IMR-90 (cell line): ENCODE measurements around the gene ATRNL1. TPM values are rescaled to one million over a fixed set of nuclear protein-coding genes. Genes with fewer than 3 reads are reported as not detected.

Experiments
- ATAC-seq: fragments of 200-7000 bp; cut with Tn5 transposase; 2 replicates; pipeline ENCODE4 v1.9.1; 2020; ENCODE audit warnings: low read depth, mild to moderate bottlenecking, moderate library complexity
- BruUV-seq: library from RNA; stranded (reverse); fragments of 400-500 nt; replicated peaks from 2 replicates; lab custom pipeline; 2021; lab: Mats Ljungman, UMichigan
- CTCF ChIA-PET: fragments of 300-600 bp; formaldehyde crosslinking; extraction: SDS; loops from one replicate; lab custom pipeline; 2021; ENCODE audit warnings: antibody characterized with exemption; lab: Yijun Ruan, JAX
- POLR2A ChIA-PET: fragments of 300-600 bp; sonication (Branson Sonifier 250); formaldehyde crosslinking; loops from one replicate; lab custom pipeline; 2022; ENCODE audit warnings: antibody characterized with exemption; ENCODE audit not compliant: unreplicated experiment; lab: Charles Lee
- DNase-seq: peaks from one replicate; pipeline ENCODE4 v3.0.0; 2013
- H2AFZ ChIP-seq: replicated peaks from 2 replicates; pipeline ENCODE3; 2013; ENCODE audit warnings: low read length, mild to moderate bottlenecking; ENCODE audit not compliant: poor library complexity
- H2AK5ac ChIP-seq: 2 replicates; pipeline ENCODE4 v1.6.1; 2013; ENCODE audit warnings: low read depth, low read length, inconsistent platforms
- H2AK9ac ChIP-seq: replicated peaks from 2 replicates; pipeline ENCODE3; 2013; ENCODE audit warnings: mild to moderate bottlenecking, low read depth, low read length, moderate library complexity; ENCODE audit not compliant: poor library complexity
- H2BK120ac ChIP-seq: 2 replicates; pipeline ENCODE4 v1.6.1; 2013; ENCODE audit warnings: low read depth, low read length, inconsistent platforms
- H2BK15ac ChIP-seq: 3 replicates; pipeline ENCODE4 v1.6.1; 2013; ENCODE audit warnings: low read depth, low read length, inconsistent platforms
- H2BK20ac ChIP-seq: 2 replicates; pipeline ENCODE4 v1.6.1; 2013; ENCODE audit warnings: low read depth, mild to moderate bottlenecking, inconsistent platforms, low read length, moderate library complexity
- H2BK5ac ChIP-seq: 2 replicates; pipeline ENCODE4 v1.6.1; 2013; ENCODE audit warnings: mild to moderate bottlenecking, low read depth, low read length, inconsistent platforms; ENCODE audit not compliant: poor library complexity, severe bottlenecking
- H3K14ac ChIP-seq: replicated peaks from 2 replicates; pipeline ENCODE4 v1.6.1; 2013; ENCODE audit warnings: low read depth, low read length, inconsistent platforms
- H3K18ac ChIP-seq: 2 replicates; pipeline ENCODE4 v1.6.1; 2013; ENCODE audit warnings: low read depth, low read length, control low read depth
- H3K23ac ChIP-seq: 2 replicates; pipeline ENCODE4 v1.6.1; 2013; ENCODE audit warnings: low read depth, low read length, inconsistent platforms
- H3K27ac ChIP-seq: 2 replicates; pipeline ENCODE4 v1.5.1; 2013; ENCODE audit warnings: mild to moderate bottlenecking, control low read depth, low read length; ENCODE audit not compliant: insufficient read depth
- H3K27me3 ChIP-seq: 2 replicates; pipeline ENCODE4 v1.6.1; 2013; ENCODE audit warnings: low read length; ENCODE audit not compliant: control insufficient read depth, insufficient read depth
- H3K36me3 ChIP-seq: 2 replicates; pipeline ENCODE4 v1.6.1; 2013; ENCODE audit warnings: low read length, mixed read lengths; ENCODE audit not compliant: control insufficient read depth, insufficient read depth
- H3K4ac ChIP-seq: 2 replicates; pipeline ENCODE4 v1.6.1; 2013; ENCODE audit warnings: low read depth, low read length, inconsistent platforms
- H3K4me1 ChIP-seq: 2 replicates; pipeline ENCODE4 v1.6.1; 2013; ENCODE audit warnings: low read length, mixed read lengths; ENCODE audit not compliant: control insufficient read depth, insufficient read depth
- H3K4me2 ChIP-seq: 2 replicates; pipeline ENCODE4 v1.6.1; 2013; ENCODE audit warnings: low read depth, mild to moderate bottlenecking, control low read depth, low read length, moderate library complexity
- H3K4me3 ChIP-seq: 2 replicates; pipeline ENCODE4 v1.5.1; 2013; ENCODE audit warnings: low read depth, mild to moderate bottlenecking, control low read depth, low read length, moderate library complexity; ENCODE audit not compliant: insufficient read depth
- H3K56ac ChIP-seq: 2 replicates; pipeline ENCODE4 v1.6.1; 2013; ENCODE audit warnings: low read length, inconsistent platforms; ENCODE audit not compliant: insufficient read depth; ENCODE audit errors: extremely low read depth
- H3K79me1 ChIP-seq, 2 experiments: 2 replicates each; pipeline ENCODE4 v1.6.1; 2013; ENCODE audit warnings: low read length in 2 of 2, inconsistent platforms in 1 of 2, low read depth in 1 of 2
- H3K9ac ChIP-seq: 2 replicates; pipeline ENCODE4 v1.6.1; 2013; ENCODE audit warnings: low read depth, low read length, control low read depth
- H3K9me1 ChIP-seq: 2 replicates; pipeline ENCODE4 v1.6.1; 2013; ENCODE audit warnings: low read length, inconsistent platforms; ENCODE audit not compliant: insufficient read depth
- H3K9me3 ChIP-seq: 2 replicates; pipeline ENCODE4 v1.6.1; 2013; ENCODE audit warnings: low read length; ENCODE audit not compliant: control insufficient read depth, insufficient read depth
- H4K20me1 ChIP-seq: 2 replicates; pipeline ENCODE4 v1.6.1; 2013; ENCODE audit warnings: low read length, inconsistent platforms; ENCODE audit not compliant: insufficient read depth
- H4K5ac ChIP-seq: 2 replicates; pipeline ENCODE4 v1.6.1; 2013; ENCODE audit warnings: mild to moderate bottlenecking, low read depth, low read length, control low read depth
- H4K8ac ChIP-seq, 2 experiments: 2 replicates each; pipeline ENCODE4 v1.6.1; 2013; ENCODE audit warnings: low read depth in 2 of 2, low read length in 2 of 2, control low read depth in 1 of 2, inconsistent platforms in 1 of 2
- H4K91ac ChIP-seq: 2 replicates; pipeline ENCODE4 v1.6.1; 2013; ENCODE audit warnings: low read depth, low read length, inconsistent platforms; ENCODE audit not compliant: insufficient read depth
- BHLHE40 ChIP-seq: fragments of 150-350 bp; IDR thresholded peaks from 2 replicates; pipeline ENCODE4 v1.6.1; 2016; ENCODE audit warnings: mild to moderate bottlenecking, low read depth, low read length
- CEBPB ChIP-seq: IDR thresholded peaks from 2 replicates; pipeline ENCODE4 v1.6.1; 2012; ENCODE audit warnings: low read depth, low read length, improper control_type of control experiment
- CHD1 ChIP-seq: IDR thresholded peaks from 2 replicates; pipeline ENCODE4 v1.6.1; 2012; ENCODE audit warnings: low read depth, low read length, improper control_type of control experiment
- ELK1 ChIP-seq: fragments of 150-350 bp; IDR thresholded peaks from 2 replicates; pipeline ENCODE4 v1.6.1; 2016; ENCODE audit warnings: low read depth, mild to moderate bottlenecking, low read length, moderate library complexity, borderline replicate concordance
- FOS ChIP-seq: fragments of 150-350 bp; IDR thresholded peaks from 2 replicates; pipeline ENCODE4 v1.6.1; 2016; ENCODE audit warnings: low read depth, low read length
- MAFK ChIP-seq: IDR thresholded peaks from 2 replicates; pipeline ENCODE4 v1.6.1; 2012; ENCODE audit warnings: low read depth, low read length, improper control_type of control experiment
- MAZ ChIP-seq: IDR thresholded peaks from 2 replicates; pipeline ENCODE4 v1.6.1; 2012; ENCODE audit warnings: low read depth, mild to moderate bottlenecking, low read length, improper control_type of control experiment, moderate library complexity, borderline replicate concordance
- MXI1 ChIP-seq: IDR thresholded peaks from 2 replicates; pipeline ENCODE4 v1.6.1; 2012; ENCODE audit warnings: low read depth, mild to moderate bottlenecking, low read length, moderate library complexity, borderline replicate concordance
- NFE2L2 ChIP-seq: fragments of 150-350 bp; IDR thresholded peaks from 2 replicates; pipeline ENCODE4 v1.6.1; 2016; ENCODE audit warnings: low read depth, mild to moderate bottlenecking, low read length
- POLR2A ChIP-seq: IDR thresholded peaks from 2 replicates; pipeline ENCODE4 v1.6.1; 2012; ENCODE audit warnings: mild to moderate bottlenecking, low read depth, low read length
- RAD21 ChIP-seq: IDR thresholded peaks from 2 replicates; pipeline ENCODE4 v1.6.1; 2012; ENCODE audit warnings: low read length, improper control_type of control experiment
- RCOR1 ChIP-seq: IDR thresholded peaks from 2 replicates; pipeline ENCODE4 v1.6.1; 2012; ENCODE audit warnings: mild to moderate bottlenecking, low read length, improper control_type of control experiment; ENCODE audit not compliant: insufficient replicate concordance
- RFX5 ChIP-seq: IDR thresholded peaks from 2 replicates; pipeline ENCODE4 v1.8.0; 2012; ENCODE audit warnings: low read depth, mild to moderate bottlenecking, low read length, moderate library complexity
- SMC3 ChIP-seq: fragments of 150-350 bp; IDR thresholded peaks from 2 replicates; pipeline ENCODE4 v1.6.1; 2016; ENCODE audit warnings: low read depth, mild to moderate bottlenecking, antibody characterized with exemption, low read length, moderate library complexity
- WGBS, 2 experiments: methylation state at CpG; one replicate each; pipeline versions ENCODE4 v1.1.5 to v1.1.7; 2013; ENCODE audit warnings: missing lambda C conversion rate in 2 of 2; ENCODE audit not compliant: insufficient read length in 1 of 2; ENCODE audit errors: extremely low coverage in 2 of 2; 5-methylcytosine and 5-hydroxymethylcytosine counted together
- dilution Hi-C: fragments of 300-500 bp; cut with HindIII; formaldehyde crosslinking; loops from one replicate; pipeline ENCODE4 v1.14.3; 2018; ENCODE audit warnings: low sequenced_read_pairs; ENCODE audit not compliant: unreplicated experiment
- in situ Hi-C: fragments of 300-500 bp; cut with MboI; formaldehyde crosslinking; loops from 3 replicates; pipeline ENCODE4 v1.14.3; 2019; ENCODE audit warnings: low sequenced_read_pairs, inconsistent platforms, mixed read lengths
- intact Hi-C: fragments of 100-400 bp; cut with micrococcal nuclease; formaldehyde crosslinking; loops from 2 replicates; pipeline ENCODE4 v1.10.0; 2022
- polyA plus RNA-seq, 3 experiments: library from polyadenylated mRNA; depleted of rRNA; stranded (reverse); fragments of >200 nt; gene quantifications; 2 replicates each; pipeline ENCODE4 v1.2.3, GENCODE V29; 2012; ENCODE audit warnings: low replicate concordance in 1 of 3
- total RNA-seq: library from RNA; depleted of rRNA; stranded (reverse); fragments of >200 nt; gene quantifications from 2 replicates; pipeline ENCODE4 v1.2.3, GENCODE V29; 2012
- TF ChIP-seq, protein P1 (sequence below): fragments of 150-350 bp; IDR thresholded peaks from 2 replicates; pipeline ENCODE4 v1.6.1; 2017; ENCODE audit warnings: mild to moderate bottlenecking, antibody characterized with exemption, low read length, low read depth
- TF ChIP-seq, protein P2 (sequence below): conservative IDR thresholded peaks from 2 replicates; pipeline ENCODE4 v1.5.1; 2012; ENCODE audit warnings: mild to moderate bottlenecking, low read depth, low read length, improper control_type of control experiment

ATRNL1 gene
- total and polyA plus RNA-seq, 2 of the 4 experiments (the other 2 are of a cell fraction) = 0.18 to 0.19 TPM

- no TSS peak for BruUV-seq
- Histone ChIP-seq H3K9me3 (no peaks in the 10 kb centered on the region), H2AFZ (no peak overlapping the region), H3K27me3 (no peaks in the 10 kb centered on the region; the same call in 1 of the 2 replicates), H4K8ac (no peak overlapping the region), H2BK20ac (no peak overlapping the region), H3K4me2 (no peak overlapping the region), H3K18ac (no peak overlapping the region), H2AK9ac (no peak overlapping the region), H4K91ac (no peak overlapping the region), H3K4me1 (no peaks in the 10 kb centered on the region), H2BK15ac (no peak overlapping the region), H3K4ac (no peak overlapping the region), H2BK5ac (no peak overlapping the region), H4K20me1 (no peaks in the 10 kb centered on the region), H3K23ac (no peak overlapping the region), H2BK120ac (no peak overlapping the region), H3K27ac (no peak overlapping the region), H3K14ac (no peak overlapping the region), H3K9me1 (no peaks in the 10 kb centered on the region), H3K56ac (no peak overlapping the region), H3K79me1 (no peaks in the 10 kb centered on the region), H3K36me3 (no peaks in the 10 kb centered on the region), H3K9ac (no peak overlapping the region), H4K5ac (no peak overlapping the region), H2AK5ac (no peak overlapping the region), H3K4me3 (no peak overlapping the region)
- dilution Hi-C loops (no loop called here), intact Hi-C loops (no loop called here), in situ Hi-C loops (no loop called here)
- ChIA-PET CTCF (no interaction called here), POLR2A (no interaction called here)
- no peak for TF ChIP-seq BHLHE40
- no peak for TF ChIP-seq NFE2L2
- no peak for TF ChIP-seq ELK1
- no peak for TF ChIP-seq CHD1
- TF ChIP-seq RAD21 = no peak
- no peak for TF ChIP-seq CEBPB
- TF ChIP-seq, protein P1, sequence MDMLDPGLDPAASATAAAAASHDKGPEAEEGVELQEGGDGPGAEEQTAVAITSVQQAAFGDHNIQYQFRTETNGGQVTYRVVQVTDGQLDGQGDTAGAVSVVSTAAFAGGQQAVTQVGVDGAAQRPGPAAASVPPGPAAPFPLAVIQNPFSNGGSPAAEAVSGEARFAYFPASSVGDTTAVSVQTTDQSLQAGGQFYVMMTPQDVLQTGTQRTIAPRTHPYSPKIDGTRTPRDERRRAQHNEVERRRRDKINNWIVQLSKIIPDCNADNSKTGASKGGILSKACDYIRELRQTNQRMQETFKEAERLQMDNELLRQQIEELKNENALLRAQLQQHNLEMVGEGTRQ = no peak
- no peak for TF ChIP-seq POLR2A
- TF ChIP-seq FOS = no peak
- TF ChIP-seq MAFK = no peak
- no peak for TF ChIP-seq RCOR1
- TF ChIP-seq MXI1 = no peak
- TF ChIP-seq RFX5 = no peak
- TF ChIP-seq, protein P2, sequence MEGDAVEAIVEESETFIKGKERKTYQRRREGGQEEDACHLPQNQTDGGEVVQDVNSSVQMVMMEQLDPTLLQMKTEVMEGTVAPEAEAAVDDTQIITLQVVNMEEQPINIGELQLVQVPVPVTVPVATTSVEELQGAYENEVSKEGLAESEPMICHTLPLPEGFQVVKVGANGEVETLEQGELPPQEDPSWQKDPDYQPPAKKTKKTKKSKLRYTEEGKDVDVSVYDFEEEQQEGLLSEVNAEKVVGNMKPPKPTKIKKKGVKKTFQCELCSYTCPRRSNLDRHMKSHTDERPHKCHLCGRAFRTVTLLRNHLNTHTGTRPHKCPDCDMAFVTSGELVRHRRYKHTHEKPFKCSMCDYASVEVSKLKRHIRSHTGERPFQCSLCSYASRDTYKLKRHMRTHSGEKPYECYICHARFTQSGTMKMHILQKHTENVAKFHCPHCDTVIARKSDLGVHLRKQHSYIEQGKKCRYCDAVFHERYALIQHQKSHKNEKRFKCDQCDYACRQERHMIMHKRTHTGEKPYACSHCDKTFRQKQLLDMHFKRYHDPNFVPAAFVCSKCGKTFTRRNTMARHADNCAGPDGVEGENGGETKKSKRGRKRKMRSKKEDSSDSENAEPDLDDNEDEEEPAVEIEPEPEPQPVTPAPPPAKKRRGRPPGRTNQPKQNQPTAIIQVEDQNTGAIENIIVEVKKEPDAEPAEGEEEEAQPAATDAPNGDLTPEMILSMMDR = no peak
- no peak for TF ChIP-seq MAZ
- TF ChIP-seq SMC3 = no peak
- ATAC-seq (no peak), DNase-seq (no peak)
- no CpG with 5 or more reads among the region's 1 CpG for WGBS, 2 experiments
These were observed 773.0 kb downstream of the ATRNL1 start for GRCh38 chr10:115866174-115866573.
